BE2C (cell line): ENCODE measurements around the gene HPGD.

Experiments
- DNase-seq: peaks from one replicate; pipeline ENCODE4 v3.0.0-alpha.2; 2020
- H3K27me3 ChIP-seq: fragments of 250-450 bp; sonication (Bioruptor Pico); 2 replicates; pipeline ENCODE4 v1.5.1; 2020; ENCODE audit warnings: mild to moderate bottlenecking
- H3K36me3 ChIP-seq: fragments of 250-450 bp; sonication (Bioruptor Pico); 2 replicates; pipeline ENCODE4 v1.5.1; 2020; ENCODE audit warnings: mild to moderate bottlenecking
- H3K4me1 ChIP-seq: fragments of 250-450 bp; sonication (Bioruptor Pico); 2 replicates; pipeline ENCODE4 v1.5.1; 2020
- H3K4me3 ChIP-seq: 2 replicates; pipeline ENCODE4 v1.5.1; 2011; ENCODE audit warnings: low read depth, low read length
- H3K9me3 ChIP-seq: fragments of 250-450 bp; sonication (Bioruptor Pico); 2 replicates; pipeline ENCODE4 v1.5.1; 2020
- TF ChIP-seq, protein P1 (sequence below): IDR thresholded peaks from 2 replicates; pipeline ENCODE4 v1.5.1; 2012; ENCODE audit warnings: mild to moderate bottlenecking, low read depth, low read length

HPGD gene

GRCh38 chr4:174524242-174524641, 2.0 kb upstream of the HPGD start:
- Histone ChIP-seq H3K27me3 (peaks cover 68% of the 10 kb centered on the region), H3K36me3 (no peaks in the 10 kb centered on the region), H3K4me3 (no peak overlapping the region), H3K4me1 (no peaks in the 10 kb centered on the region; the same call in 1 of the 2 replicates), H3K9me3 (no peaks in the 10 kb centered on the region)
- TF ChIP-seq, protein P1, sequence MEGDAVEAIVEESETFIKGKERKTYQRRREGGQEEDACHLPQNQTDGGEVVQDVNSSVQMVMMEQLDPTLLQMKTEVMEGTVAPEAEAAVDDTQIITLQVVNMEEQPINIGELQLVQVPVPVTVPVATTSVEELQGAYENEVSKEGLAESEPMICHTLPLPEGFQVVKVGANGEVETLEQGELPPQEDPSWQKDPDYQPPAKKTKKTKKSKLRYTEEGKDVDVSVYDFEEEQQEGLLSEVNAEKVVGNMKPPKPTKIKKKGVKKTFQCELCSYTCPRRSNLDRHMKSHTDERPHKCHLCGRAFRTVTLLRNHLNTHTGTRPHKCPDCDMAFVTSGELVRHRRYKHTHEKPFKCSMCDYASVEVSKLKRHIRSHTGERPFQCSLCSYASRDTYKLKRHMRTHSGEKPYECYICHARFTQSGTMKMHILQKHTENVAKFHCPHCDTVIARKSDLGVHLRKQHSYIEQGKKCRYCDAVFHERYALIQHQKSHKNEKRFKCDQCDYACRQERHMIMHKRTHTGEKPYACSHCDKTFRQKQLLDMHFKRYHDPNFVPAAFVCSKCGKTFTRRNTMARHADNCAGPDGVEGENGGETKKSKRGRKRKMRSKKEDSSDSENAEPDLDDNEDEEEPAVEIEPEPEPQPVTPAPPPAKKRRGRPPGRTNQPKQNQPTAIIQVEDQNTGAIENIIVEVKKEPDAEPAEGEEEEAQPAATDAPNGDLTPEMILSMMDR: no peak
- DNase-seq: no peak

DNA sequence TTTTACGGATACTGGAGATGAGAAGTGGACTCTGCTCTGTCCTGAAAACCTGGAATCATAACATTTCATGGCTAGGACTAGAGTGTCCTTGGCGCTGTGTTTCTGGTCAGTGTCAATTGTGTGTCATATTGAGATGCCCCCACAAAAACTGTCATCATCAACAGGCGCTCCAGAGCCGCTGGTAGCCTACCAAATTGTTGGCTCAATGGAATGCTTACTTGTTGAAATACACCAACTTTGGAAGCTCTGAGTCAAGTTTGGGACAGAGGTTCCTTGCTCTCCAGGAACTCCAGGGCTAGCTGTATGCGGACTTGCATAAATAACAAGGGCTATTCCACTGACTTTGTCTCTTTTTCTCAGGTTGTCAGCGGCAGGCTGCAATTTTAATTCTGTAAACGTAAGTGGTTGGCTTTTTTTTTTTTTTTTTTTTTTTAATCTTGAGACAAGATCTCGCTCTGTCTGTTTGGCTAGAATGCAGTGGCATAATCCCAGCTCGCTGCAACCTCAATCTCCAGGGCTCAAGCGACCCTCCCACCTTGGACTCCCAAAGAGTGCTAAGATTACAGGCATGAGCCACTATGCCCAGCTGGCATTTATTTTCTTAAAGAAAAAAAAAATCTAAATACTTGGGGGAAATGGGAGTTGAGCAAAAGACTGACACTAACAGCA, 871 bp upstream of the HPGD start:
- Histone ChIP-seq H3K4me3 (peak overlapping the region; percentile 50), H3K27me3 (peaks cover 73% of the 10 kb centered on the region), H3K9me3 (no peaks in the 10 kb centered on the region), H3K36me3 (no peaks in the 10 kb centered on the region), H3K4me1 (no peaks in the 10 kb centered on the region; the same call in 1 of the 2 replicates)
- TF ChIP-seq, protein P1: no peak
- DNase-seq: no peak

GRCh38 chr4:174521800-174522182, 497 bp downstream of the HPGD start:
- Histone ChIP-seq H3K36me3 (no peaks in the 10 kb centered on the region), H3K9me3 (no peaks in the 10 kb centered on the region), H3K4me1 (no peaks in the 10 kb centered on the region), H3K27me3 (peaks cover 77% of the 10 kb centered on the region), H3K4me3 (peak overlapping the region; percentile 50)
- no peak for DNase-seq
- TF ChIP-seq, protein P1: no peak

- no peak overlapping the region for H3K4me3 ChIP-seq
- no peaks in the 10 kb centered on the region for H3K36me3 ChIP-seq
- no peaks in the 10 kb centered on the region for H3K9me3 ChIP-seq
- peaks cover 82% of the 10 kb centered on the region for H3K27me3 ChIP-seq
- TF ChIP-seq, protein P1: no peak
- no peak for DNase-seq
- H3K4me1 ChIP-seq: no peaks in the 10 kb centered on the region
Observed at GRCh38 chr4:174520660-174521059, 1.6 kb downstream of the HPGD start.

- no peak for DNase-seq
- TF ChIP-seq, protein P1: no peak
- H3K9me3 ChIP-seq: no peaks in the 10 kb centered on the region
- H3K4me1 ChIP-seq: no peaks in the 10 kb centered on the region
- H3K27me3 ChIP-seq: peaks cover 79% of the 10 kb centered on the region
- no peaks in the 10 kb centered on the region for H3K36me3 ChIP-seq
- no peak overlapping the region for H3K4me3 ChIP-seq
Observed at GRCh38 chr4:174517502-174518445, 4.5 kb downstream of the HPGD start.

- Histone ChIP-seq H3K4me3 (no peak overlapping the region), H3K36me3 (no peaks in the 10 kb centered on the region), H3K9me3 (no peaks in the 10 kb centered on the region), H3K27me3 (peaks cover 73% of the 10 kb centered on the region), H3K4me1 (no peaks in the 10 kb centered on the region)
- no peak for DNase-seq
- TF ChIP-seq, protein P1: no peak
Observed at GRCh38 chr4:174516794-174517193, 5.5 kb downstream of the HPGD start.
